ENCODE data around the gene NCF2.

NCF2 gene

GRCh38 chr1:183582021-183582713 lies 8.1 kb downstream of the NCF2 start:
- Histone ChIP-seq H3K9ac (ENCODE audit: low read length) (no peak overlapping the region), H3K79me2 (ENCODE audit: low read length) (peaks cover 98% of the 10 kb centered on the region), H3K27me3 (ENCODE audit: low read depth, low read length) (no peaks in the 10 kb centered on the region), H2AFZ (ENCODE audit: low read depth, low read length) (no peak overlapping the region), H3K4me1 (ENCODE audit: low read length) (peaks cover 68% of the 10 kb centered on the region), H4K20me1 (ENCODE audit: insufficient read depth, low read length) (peaks cover 86% of the 10 kb centered on the region), H3K36me3 (replicated peaks; ENCODE audit: low read depth, low read length) (peaks cover 74% of the 10 kb centered on the region), H3K4me2 (ENCODE audit: low read length) (no peak overlapping the region), H3K9me3 (ENCODE audit: insufficient read depth, low read length) (no peaks in the 10 kb centered on the region), H3K4me3 (ENCODE audit: low read length) (no peak overlapping the region), H3K27ac (ENCODE audit: low read length) (peak overlapping the region; percentile 20)
- TF ChIP-seq CTCF (IDR thresholded peaks at IDR 0.05; ENCODE audit: low read depth, low read length) (no peak), EZH2phosphoT487 (IDR thresholded peaks at IDR 0.05; ENCODE audit: low read depth) (no peak)

- Histone ChIP-seq H3K4me3 (ENCODE audit: low read length) (no peak overlapping the region), H3K36me3 (replicated peaks; ENCODE audit: low read depth, low read length) (peaks cover 77% of the 10 kb centered on the region), H3K9me3 (ENCODE audit: insufficient read depth, low read length) (no peaks in the 10 kb centered on the region), H3K9ac (ENCODE audit: low read length) (no peak overlapping the region), H2AFZ (ENCODE audit: low read depth, low read length) (no peak overlapping the region), H3K79me2 (ENCODE audit: low read length) (peaks cover 97% of the 10 kb centered on the region), H3K27ac (ENCODE audit: low read length) (peak overlapping the region; percentile 46), H3K4me2 (ENCODE audit: low read length) (no peak overlapping the region), H3K27me3 (ENCODE audit: low read depth, low read length) (no peaks in the 10 kb centered on the region), H4K20me1 (ENCODE audit: insufficient read depth, low read length) (peaks cover 89% of the 10 kb centered on the region), H3K4me1 (ENCODE audit: low read length) (peaks cover 49% of the 10 kb centered on the region)
- TF ChIP-seq EZH2phosphoT487 (IDR thresholded peaks at IDR 0.05; ENCODE audit: low read depth) (no peak), CTCF (IDR thresholded peaks at IDR 0.05; ENCODE audit: low read depth, low read length) (no peak)
Observed at GRCh38 chr1:183580281-183580682, 10.0 kb downstream of the NCF2 start.

- no peak overlapping the region for H3K4me3 ChIP-seq (ENCODE audit: low read length)
- peaks cover 97% of the 10 kb centered on the region for H3K79me2 ChIP-seq (ENCODE audit: low read length)
- H3K36me3 ChIP-seq (replicated peaks; ENCODE audit: low read depth, low read length), result peaks cover 79% of the 10 kb centered on the region
- H3K4me1 ChIP-seq (ENCODE audit: low read length), result peaks cover 36% of the 10 kb centered on the region
- no peak overlapping the region for H3K9ac ChIP-seq (ENCODE audit: low read length)
- no peaks in the 10 kb centered on the region for H3K27me3 ChIP-seq (ENCODE audit: low read depth, low read length)
- no peaks in the 10 kb centered on the region for H3K9me3 ChIP-seq (ENCODE audit: insufficient read depth, low read length)
- H3K27ac ChIP-seq (ENCODE audit: low read length), result no peak overlapping the region
- H3K4me2 ChIP-seq (ENCODE audit: low read length), result no peak overlapping the region
- no peak overlapping the region for H2AFZ ChIP-seq (ENCODE audit: low read depth, low read length)
- peaks cover 91% of the 10 kb centered on the region for H4K20me1 ChIP-seq (ENCODE audit: insufficient read depth, low read length)
- TF ChIP-seq CTCF (IDR thresholded peaks at IDR 0.05; ENCODE audit: low read depth, low read length), result no peak
- TF ChIP-seq EZH2phosphoT487 (IDR thresholded peaks at IDR 0.05; ENCODE audit: low read depth), result no peak
Observed at GRCh38 chr1:183578856-183579255, 11.4 kb downstream of the NCF2 start.

GRCh38 chr1:183577897-183578465 lies 12.3 kb downstream of the NCF2 start:
- H2AFZ ChIP-seq (ENCODE audit: low read depth, low read length), result no peak overlapping the region
- TF ChIP-seq CTCF (IDR thresholded peaks at IDR 0.05; ENCODE audit: low read depth, low read length) (no peak), EZH2phosphoT487 (IDR thresholded peaks at IDR 0.05; ENCODE audit: low read depth) (no peak)
- H4K20me1 ChIP-seq (ENCODE audit: insufficient read depth, low read length), result peaks cover 89% of the 10 kb centered on the region
- no peak overlapping the region for H3K4me3 ChIP-seq (ENCODE audit: low read length)
- H3K36me3 ChIP-seq (replicated peaks; ENCODE audit: low read depth, low read length), result peaks cover 78% of the 10 kb centered on the region
- H3K27ac ChIP-seq (ENCODE audit: low read length), result no peak overlapping the region
- H3K79me2 ChIP-seq (ENCODE audit: low read length), result peaks cover 94% of the 10 kb centered on the region
- H3K9me3 ChIP-seq (ENCODE audit: insufficient read depth, low read length), result no peaks in the 10 kb centered on the region
- H3K4me1 ChIP-seq (ENCODE audit: low read length), result peaks cover 27% of the 10 kb centered on the region
- H3K9ac ChIP-seq (ENCODE audit: low read length), result no peak overlapping the region
- no peak overlapping the region for H3K4me2 ChIP-seq (ENCODE audit: low read length)
- no peaks in the 10 kb centered on the region for H3K27me3 ChIP-seq (ENCODE audit: low read depth, low read length)

Data from OCI-LY3 (cell line).